ENCODE results near the gene TRPT1.

DNA sequence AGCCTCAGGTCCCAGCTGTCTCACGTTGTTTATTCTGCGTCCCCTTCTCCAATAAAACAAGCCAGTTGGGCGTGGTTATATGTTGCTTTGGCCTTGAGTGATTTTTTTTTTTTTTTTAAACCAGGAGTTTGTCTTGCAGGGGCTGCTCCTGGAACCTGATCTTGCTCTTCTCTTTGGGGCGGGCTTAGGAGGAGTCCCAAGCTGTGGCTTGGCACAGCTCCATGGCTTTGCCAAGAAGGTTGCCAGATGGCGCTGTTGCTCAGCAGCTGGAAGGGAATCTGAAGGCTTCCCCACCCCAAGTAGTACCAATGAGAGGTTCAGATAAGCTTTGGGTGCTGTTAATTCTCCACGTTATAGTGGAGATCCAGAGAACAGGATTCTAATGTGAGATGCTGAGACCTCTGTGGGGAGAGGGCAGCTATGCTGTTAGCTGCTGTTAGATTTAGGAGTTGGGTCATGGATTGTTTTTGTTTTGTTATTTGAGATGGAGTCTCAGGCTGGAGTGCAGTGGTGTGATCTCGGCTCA is 21.5 kb downstream of the TRPT1 start:
- no peak for TF ChIP-seq POLR2A (IDR thresholded peaks at IDR 0.05)
- peak; percentile 50 to 71 (median 65) for TF ChIP-seq CTCF (IDR thresholded peaks at IDR 0.05)
- peak in 1 of 2 donors; percentile 87 for TF ChIP-seq POLR2AphosphoS5 (IDR thresholded peaks at IDR 0.05; ENCODE audit: insufficient read depth in 1 of 2, low read depth in 1 of 2)
